GM19099 (cell line): ENCODE measurements around the gene HSD17B14.

Source experiments
- POLR2A ChIP-seq: IDR thresholded peaks from 3 replicates; pipeline ENCODE4 v1.6.1; 2011; ENCODE audit warnings: low read depth; ENCODE audit not compliant: insufficient read length; ENCODE audit errors: extremely low read depth

The HSD17B14 gene

GRCh38 chr19:48813123-48813913, 23.0 kb downstream of the HSD17B14 start:
- TF ChIP-seq POLR2A, result no peak

GRCh38 chr19:48812094-48812929, 24.0 kb downstream of the HSD17B14 start:
- TF ChIP-seq POLR2A, result peak; percentile 57

- no peak for TF ChIP-seq POLR2A
These were observed 26.1 kb downstream of the HSD17B14 start for GRCh38 chr19:48810151-48810550.

GRCh38 chr19:48807590-48808308, 28.5 kb downstream of the HSD17B14 start:
- no peak for TF ChIP-seq POLR2A

GRCh38 chr19:48806818-48807589, 29.3 kb downstream of the HSD17B14 start:
- TF ChIP-seq POLR2A, result no peak

- no peak for TF ChIP-seq POLR2A
These were observed 29.8 kb downstream of the HSD17B14 start for GRCh38 chr19:48806518-48806817.

GRCh38 chr19:48805452-48805851, 30.8 kb downstream of the HSD17B14 start:
- no peak for TF ChIP-seq POLR2A

GRCh38 chr19:48804496-48804895, 31.8 kb downstream of the HSD17B14 start:
- TF ChIP-seq POLR2A, result no peak

- no peak for TF ChIP-seq POLR2A
These were observed 33.7 kb downstream of the HSD17B14 start for GRCh38 chr19:48802623-48803022.

GRCh38 chr19:48799358-48800300, 36.7 kb downstream of the HSD17B14 start:
- TF ChIP-seq POLR2A, result no peak

- no peak for TF ChIP-seq POLR2A
These were observed 37.4 kb downstream of the HSD17B14 start for GRCh38 chr19:48798937-48799336.

- no peak for TF ChIP-seq POLR2A
These were observed 39.2 kb downstream of the HSD17B14 start for GRCh38 chr19:48797103-48797502.

GRCh38 chr19:48796298-48797083, 39.8 kb downstream of the HSD17B14 start:
- no peak for TF ChIP-seq POLR2A

GRCh38 chr19:48795685-48796070, 40.6 kb downstream of the HSD17B14 start:
- no peak for TF ChIP-seq POLR2A
